HCT116 (cell line): ENCODE results near the gene IKZF3. TPM values are rescaled to one million over a fixed set of nuclear protein-coding genes. Genes with fewer than 3 reads are reported as not detected.
"Not testable (repeated sequence)": the region's sequence is repeated elsewhere in the genome, so short reads cannot be mapped to it uniquely, and the experiment has no call there.

Experiments
- ATAC-seq: fragments of 200-7000 bp; cut with Tn5 transposase; 2 replicates; pipeline ENCODE4 v1.9.1; 2020; ENCODE audit warnings: mild to moderate bottlenecking, moderate library complexity
- BruUV-seq: library from RNA; stranded (reverse); fragments of 400-500 nt; replicated peaks from 2 replicates; lab custom pipeline; 2021; lab: Mats Ljungman, UMichigan
- CTCF ChIA-PET: fragments of 300-600 bp; sonication (Branson Sonifier 250); formaldehyde crosslinking; loops from one replicate; lab custom pipeline; 2021; ENCODE audit warnings: antibody characterized with exemption; lab: Charles Lee
- POLR2A ChIA-PET: fragments of 300-600, 350-600 bp; sonication (Branson Sonifier 250); formaldehyde crosslinking; loops from one replicate; lab custom pipeline; 2021; ENCODE audit warnings: antibody characterized with exemption; lab: Charles Lee
- RAD21 ChIA-PET, 2 experiments: fragments of 300-600 bp; sonication (Branson Sonifier 250); formaldehyde crosslinking; loops; one replicate each; lab custom pipeline; 2023; ENCODE audit warnings: low total read pairs in 2 of 2; ENCODE audit not compliant: uncharacterized antibody in 2 of 2, unreplicated experiment in 2 of 2, low non-redundant PET in 1 of 2; lab: Charles Lee
- DNase-seq: peaks from one replicate; pipeline ENCODE4 v3.0.0-alpha.2; 2010; ENCODE audit warnings: low read depth, low spot score
- H2AFZ ChIP-seq: fragments of 200-600 bp; shearing (Covaris generic), sonication (generic); 2 replicates; pipeline ENCODE4 v1.6.1; 2017; ENCODE audit warnings: low read depth, mixed run types, mixed read lengths, antibody characterized with exemption, low read length; ENCODE audit not compliant: poor library complexity, severe bottlenecking
- H3K27ac ChIP-seq: 2 replicates; pipeline ENCODE4 v1.5.1; 2012; ENCODE audit warnings: low read depth, low read length
- H3K27me3 ChIP-seq: fragments of 200-600 bp; sonication (generic); 2 replicates; pipeline ENCODE4 v1.6.1; 2016; ENCODE audit warnings: mixed run types, low read length, mixed read lengths; ENCODE audit not compliant: insufficient read depth
- H3K36me3 ChIP-seq, 2 experiments: fragments of 200-500 bp in 1 of 2; fragments of 200-600 bp in 1 of 2; sonication (Bioruptor generic) in 1 of 2; sonication (generic) in 1 of 2; 2 replicates each; pipeline versions ENCODE4 v1.5.1 to v1.6.1; 2014 to 2016; ENCODE audit warnings: low read length in 2 of 2, inconsistent platforms in 1 of 2, mixed read lengths in 1 of 2, mixed run types in 1 of 2; ENCODE audit not compliant: insufficient read depth in 2 of 2, control insufficient read depth in 1 of 2
- H3K4me1 ChIP-seq, 2 experiments: fragments of 200-600 bp in 1 of 2; sonication (generic) in 1 of 2; 2 replicates each; pipeline versions ENCODE4 v1.5.1 to v1.6.1; 2012 to 2017; ENCODE audit warnings: low read length in 2 of 2, inconsistent platforms in 1 of 2, mild to moderate bottlenecking in 1 of 2, mixed read lengths in 1 of 2, mixed run types in 1 of 2, moderate library complexity in 1 of 2; ENCODE audit not compliant: insufficient read depth in 2 of 2, control insufficient read depth in 1 of 2
- H3K4me2 ChIP-seq: fragments of 200-600 bp; sonication (generic); 2 replicates; pipeline ENCODE4 v1.6.1; 2017; ENCODE audit warnings: mixed run types, low read length, mixed read lengths
- H3K4me3 ChIP-seq, 2 experiments: fragments of 200-600 bp in 1 of 2; sonication (generic) in 1 of 2; replicated peaks in 1 of 2; 2 replicates each; pipeline ENCODE4 v1.5.1; 2011 to 2016; ENCODE audit warnings: low read length in 2 of 2, control low read depth in 1 of 2, low read depth in 1 of 2, mild to moderate bottlenecking in 1 of 2, mixed read lengths in 1 of 2, mixed run types in 1 of 2
- H3K79me2 ChIP-seq: fragments of 200-600 bp; sonication (generic); 2 replicates; pipeline ENCODE4 v1.6.1; 2017; ENCODE audit warnings: mild to moderate bottlenecking, mixed run types, low read length, moderate library complexity, mixed read lengths; ENCODE audit not compliant: insufficient read depth
- H3K9ac ChIP-seq: fragments of 200-600 bp; sonication (generic); 2 replicates; pipeline ENCODE4 v1.6.1; 2016; ENCODE audit warnings: low read length, mixed read lengths
- H3K9me2 ChIP-seq: fragments of 200-600 bp; sonication (generic), shearing (Covaris generic); 2 replicates; pipeline ENCODE4 v1.6.1; 2017; ENCODE audit warnings: mixed run types, mild to moderate bottlenecking, moderate library complexity; ENCODE audit not compliant: insufficient read depth
- H3K9me3 ChIP-seq, 2 experiments: fragments of 200-500 bp in 1 of 2; fragments of 200-600 bp in 1 of 2; sonication (Bioruptor generic) in 1 of 2; sonication (generic) in 1 of 2; 2 replicates each; pipeline ENCODE4 v1.6.1; 2014 to 2017; ENCODE audit warnings: low read length in 2 of 2, mixed read lengths in 2 of 2, inconsistent platforms in 1 of 2, low read depth in 1 of 2, mild to moderate bottlenecking in 1 of 2, mixed run types in 1 of 2, moderate library complexity in 1 of 2; ENCODE audit not compliant: control insufficient read depth in 1 of 2, insufficient read depth in 1 of 2
- H4K20me1 ChIP-seq: fragments of 200-600 bp; sonication (generic), shearing (Covaris generic); 2 replicates; pipeline ENCODE4 v1.6.1; 2017; ENCODE audit warnings: mixed run types, mild to moderate bottlenecking, moderate library complexity; ENCODE audit not compliant: insufficient read depth
- ATF3 ChIP-seq: IDR thresholded peaks from 2 replicates; pipeline ENCODE4 v1.6.1; 2012
- CBX3 ChIP-seq: IDR thresholded peaks from 2 replicates; pipeline ENCODE4 v1.6.1; 2012; ENCODE audit warnings: low read depth
- CEBPB ChIP-seq: IDR thresholded peaks from 2 replicates; pipeline ENCODE4 v1.6.1; 2012; ENCODE audit warnings: low read depth
- EGR1 ChIP-seq: IDR thresholded peaks from 2 replicates; pipeline ENCODE4 v1.6.1; 2012; ENCODE audit warnings: low read depth
- ELF1 ChIP-seq: IDR thresholded peaks from 2 replicates; pipeline ENCODE4 v1.6.1; 2012; ENCODE audit warnings: low read depth, borderline replicate concordance
- EZH2 ChIP-seq: fragments of 200-600 bp; sonication (generic); IDR thresholded peaks from 2 replicates; pipeline ENCODE4 v1.6.1; 2017; ENCODE audit warnings: antibody characterized with exemption, mixed run types
- EZH2phosphoT487 ChIP-seq: fragments of 200-600 bp; IDR thresholded peaks from 2 replicates; pipeline ENCODE4 v1.6.1; 2018; ENCODE audit warnings: antibody characterized with exemption, borderline replicate concordance
- FOSL1 ChIP-seq: IDR thresholded peaks from 2 replicates; pipeline ENCODE4 v1.6.1; 2012; ENCODE audit warnings: low read depth
- MAX ChIP-seq: IDR thresholded peaks from 2 replicates; pipeline ENCODE4 v1.6.1; 2012
- POLR2A ChIP-seq: IDR thresholded peaks from 2 replicates; pipeline ENCODE4 v1.7.0; 2011; ENCODE audit warnings: borderline replicate concordance; ENCODE audit not compliant: insufficient read depth, insufficient read length; ENCODE audit errors: extremely low read depth
- POLR2AphosphoS5 ChIP-seq: IDR thresholded peaks from 2 replicates; pipeline ENCODE4 v1.6.1; 2011; ENCODE audit warnings: mild to moderate bottlenecking, low read depth, low read length, moderate library complexity
- REST ChIP-seq: IDR thresholded peaks from 2 replicates; pipeline ENCODE4 v1.6.1; 2012; ENCODE audit warnings: low read depth
- SIN3A ChIP-seq: IDR thresholded peaks from 2 replicates; pipeline ENCODE4 v1.6.1; 2012; ENCODE audit warnings: low read depth
- SP1 ChIP-seq: IDR thresholded peaks from 2 replicates; pipeline ENCODE4 v1.6.1; 2012; ENCODE audit warnings: low read depth
- SRF ChIP-seq: IDR thresholded peaks from 2 replicates; pipeline ENCODE4 v1.6.1; 2012; ENCODE audit warnings: low read depth
- TCF7L2 ChIP-seq: IDR thresholded peaks from 2 replicates; pipeline ENCODE4 v1.7.0; 2011; ENCODE audit warnings: borderline replicate concordance, inconsistent platforms; ENCODE audit not compliant: insufficient read depth, insufficient read length; ENCODE audit errors: extremely low read depth
- YY1 ChIP-seq: IDR thresholded peaks from 2 replicates; pipeline ENCODE4 v1.6.1; 2011; ENCODE audit warnings: low read length, low read depth, moderate library complexity, mild to moderate bottlenecking; ENCODE audit not compliant: insufficient replicate concordance; ENCODE audit errors: extremely low read depth
- ZFX ChIP-seq: fragments of 450-650 bp; IDR thresholded peaks from 2 replicates; pipeline ENCODE4 v1.6.1; 2017
- intact Hi-C: fragments of 100-400 bp; cut with micrococcal nuclease; formaldehyde crosslinking; loops from 2 replicates; pipeline ENCODE4 v1.10.0; 2022
- total RNA-seq: library from RNA; stranded (reverse); gene quantifications from one replicate; pipeline ENCODE4 v1.2.1, GENCODE V29; 2021; ENCODE audit not compliant: unreplicated experiment

The IKZF3 gene
- total RNA-seq, 1 experiment from 2014 or later: 0.30 TPM

- no TSS peak for BruUV-seq
These were observed 137.5 kb downstream of the IKZF3 start for GRCh38 chr17:39726617-39727016.

GRCh38 chr17:39725923-39726322 lies 138.2 kb downstream of the IKZF3 start:
- POLR2A ChIA-PET, H3K9me2 ChIP-seq, H3K9me3 ChIP-seq, H3K4me3 ChIP-seq, ATAC-seq, H3K4me2 ChIP-seq, H3K27me3 ChIP-seq, intact Hi-C loops, DNase-seq, RAD21 ChIA-PET, BruUV-seq, CTCF ChIA-PET, H2AFZ ChIP-seq, H4K20me1 ChIP-seq, H3K9ac ChIP-seq, H3K27ac ChIP-seq: not testable (repeated sequence)
- Histone ChIP-seq H3K4me1 (peaks cover 4 to 27% of the 10 kb centered on the region in 2 experiments; a peak in 3 of 4 replicates), H3K36me3 (peaks cover 3 to 22% of the 10 kb centered on the region in 2 experiments; a peak in 2 of 4 replicates), H3K79me2 (peaks cover 10% of the 10 kb centered on the region; the same call in 1 of the 2 replicates)

More at GRCh38 chr17:39726617-39727016, 137.5 kb downstream of the IKZF3 start:
- TF ChIP-seq SP1 (no peak), ATF3 (no peak), FOSL1 (no peak), SIN3A (no peak), ELF1 (no peak), REST (no peak), POLR2AphosphoS5 (no peak), EZH2 (no peak), EGR1 (no peak), TCF7L2 (no peak), CBX3 (no peak), SRF (no peak), EZH2phosphoT487 (no peak), CEBPB (no peak), ZFX (no peak), YY1 (no peak), POLR2A (no peak), MAX (no peak)
- TF ChIP-seq, all 23 proteins: peak for 0
- H3K4me2 ChIP-seq: no peak overlapping the region
- no peaks in the 10 kb centered on the region for H3K27me3 ChIP-seq
- peaks cover 6 to 33% of the 10 kb centered on the region in 2 experiments; a peak in 3 of 4 replicates for H3K4me1 ChIP-seq
- no peaks in the 10 kb centered on the region for H4K20me1 ChIP-seq
- no peak overlapping the region for H2AFZ ChIP-seq
- intact Hi-C loops: no loop called here
- DNase-seq: no peak
- POLR2A ChIA-PET: no interaction called here
- RAD21 ChIA-PET: no interaction called here
- no peak overlapping the region for H3K4me3 ChIP-seq
- H3K9me3 ChIP-seq: no peaks in the 10 kb centered on the region
- CTCF ChIA-PET: no interaction called here
- no peak for ATAC-seq
- no peaks in the 10 kb centered on the region for H3K9me2 ChIP-seq
- H3K27ac ChIP-seq: no peak overlapping the region
- H3K79me2 ChIP-seq: peaks cover 10% of the 10 kb centered on the region; the same call in 1 of the 2 replicates
- H3K9ac ChIP-seq: no peak overlapping the region
- peaks cover 3 to 22% of the 10 kb centered on the region in 2 experiments; a peak in 2 of 4 replicates for H3K36me3 ChIP-seq
